Right cardiac atrium (tissue), 5 donors: ENCODE measurements around the gene SPTAN1. TPM values are rescaled to one million over a fixed set of nuclear protein-coding genes. Genes with fewer than 3 reads are reported as not detected.

Source experiments
- ATAC-seq, 2 donors: fragments of 200-7000 bp; cut with Tn5 transposase; one replicate each; pipeline versions ENCODE4 v1.8.0 to v1.9.1; 2020; ENCODE audit warnings: moderate library complexity in 2 of 2, mild to moderate bottlenecking in 1 of 2
- DNase-seq, 3 donors: peaks; one replicate each; pipeline ENCODE4 v3.0.0-alpha.2; 2020
- H3K27ac ChIP-seq: one replicate; pipeline ENCODE4 v1.5.1; 2013; ENCODE audit warnings: mild to moderate bottlenecking, low read length, control low read depth, moderate library complexity
- H3K27me3 ChIP-seq: one replicate; pipeline ENCODE4 v1.6.1; 2013; ENCODE audit not compliant: control insufficient read depth, insufficient read depth
- H3K4me1 ChIP-seq: one replicate; pipeline ENCODE4 v1.6.1; 2013; ENCODE audit warnings: low read length; ENCODE audit not compliant: control insufficient read depth, insufficient read depth
- H3K4me3 ChIP-seq: one replicate; pipeline ENCODE4 v1.5.1; 2013; ENCODE audit warnings: low read length, control low read depth
- H3K9me3 ChIP-seq: one replicate; pipeline ENCODE4 v1.6.1; 2013; ENCODE audit warnings: low read length; ENCODE audit not compliant: control insufficient read depth
- WGBS: extraction: QIAGEN DNeasy Blood & Tissue Kit; methylation state at CpG from one replicate; pipeline ENCODE4 v1.1.7; 2013; 5-methylcytosine and 5-hydroxymethylcytosine counted together
- intact Hi-C, 4 donors: fragments of 100-400 bp; cut with DNase I; formaldehyde crosslinking; loops; one replicate each; pipeline versions ENCODE4 v1.11.0 to v1.14.0; 2022 to 2023
- polyA plus RNA-seq: library from polyadenylated mRNA; stranded (reverse); fragments of 200-250 nt; gene quantifications from one replicate; pipeline ENCODE4 v1.2.3, GENCODE V29; 2013
- total RNA-seq, 4 donors: library from RNA; stranded (reverse); fragmentation: NEBNext Ultra II Directional; extraction: Animal tissue kit (Norgen Biotek cat#: 25700); gene quantifications; one replicate each; pipeline ENCODE4 v1.2.1, GENCODE V29; 2021
- donor health status: healthy with polysubstance abuse.
- donor health status: DM: no; HTN: yes; CAD: no.
- donor health status: DM: no; HTN: no; CAD: no.
- donor health status: DM: no; HTN: yes; CAD: no; lungs with severe emphysema.
- donor health status: DM: yes; HTN: yes; CAD: no.

SPTAN1 gene
- total and polyA plus RNA-seq, 5 donors = 154 to 312 (median 272) TPM

- Histone ChIP-seq H3K4me3 (no peak overlapping the region), H3K9me3 (no peaks in the 10 kb centered on the region), H3K27ac (no peak overlapping the region), H3K27me3 (no peaks in the 10 kb centered on the region), H3K4me1 (no peaks in the 10 kb centered on the region)
- 86% methylated on average over 10 of the region's 10 CpGs for WGBS
- DNase-seq (no peak), ATAC-seq (no peak)
- intact Hi-C loops = no loop called here
These were observed 125.4 kb downstream of the SPTAN1 start for GRCh38 chr9:128677794-128678193.

Other genes with a start within 250 kb of the SPTAN1 start
- 10 to 100 TPM; 19.9 to 29.0 (median 25.9) TPM for gene TRUB2, start 230.1 kb upstream of the SPTAN1 start, total RNA-seq
- 24.6 TPM for gene TRUB2, start 230.1 kb upstream of the SPTAN1 start, polyA plus RNA-seq
- gene COQ4, start 229.7 kb upstream of the SPTAN1 start, total RNA-seq = 10 to 100 TPM; 26.5 to 28.9 (median 27.6) TPM
- 41.8 TPM for gene COQ4, start 229.7 kb upstream of the SPTAN1 start, polyA plus RNA-seq
- 10 to 100 TPM; 14.7 to 20.4 (median 18.4) TPM for gene SLC27A4, start 212.1 kb upstream of the SPTAN1 start, total RNA-seq
- 21.7 TPM for gene SLC27A4, start 212.1 kb upstream of the SPTAN1 start, polyA plus RNA-seq
- gene URM1, start 181.2 kb upstream of the SPTAN1 start, total RNA-seq = 10 to 100 TPM; 46.5 to 57.4 (median 52.7) TPM
- gene URM1, start 181.2 kb upstream of the SPTAN1 start, polyA plus RNA-seq = 44.2 TPM
- 10 to 100 TPM; 12.8 to 23.2 (median 17.7) TPM for gene CERCAM, start 131.7 kb upstream of the SPTAN1 start, total RNA-seq
- 12.3 TPM for gene CERCAM, start 131.7 kb upstream of the SPTAN1 start, polyA plus RNA-seq
- gene ODF2, start 96.6 kb upstream of the SPTAN1 start, total RNA-seq = 10 to 100 TPM; 13.8 to 15.4 (median 14.4) TPM
- gene ODF2, start 96.6 kb upstream of the SPTAN1 start, polyA plus RNA-seq = 9.6 TPM
- 10 to 100 TPM; 15.7 to 19.3 (median 17.9) TPM for gene GLE1, start 47.9 kb upstream of the SPTAN1 start, total RNA-seq
- gene GLE1, start 47.9 kb upstream of the SPTAN1 start, polyA plus RNA-seq = 10.6 TPM
- 10 to 100 TPM; 13.5 to 25.6 (median 18.5) TPM for gene DYNC2I2, start 104.3 kb downstream of the SPTAN1 start, total RNA-seq
- 30.2 TPM for gene DYNC2I2, start 104.3 kb downstream of the SPTAN1 start, polyA plus RNA-seq
- gene SET, start 136.6 kb downstream of the SPTAN1 start, total RNA-seq = 100 to 1,000 TPM; 180 to 210 (median 191) TPM
- gene SET, start 136.6 kb downstream of the SPTAN1 start, polyA plus RNA-seq = 86.1 TPM
- gene PKN3, start 149.9 kb downstream of the SPTAN1 start, total RNA-seq = 1 to 10 TPM; 4.7 to 8.7 (median 7.4) TPM
- gene PKN3, start 149.9 kb downstream of the SPTAN1 start, polyA plus RNA-seq = 6.5 TPM
- 10 to 100 TPM in 1 of 4 donors, 1 to 10 TPM in 3; 8.3 to 11.5 (median 9.4) TPM for gene ZDHHC12, start 171.5 kb downstream of the SPTAN1 start, total RNA-seq
- 13.1 TPM for gene ZDHHC12, start 171.5 kb downstream of the SPTAN1 start, polyA plus RNA-seq
- 10 to 100 TPM; 40.6 to 56.8 (median 47.2) TPM for gene ZER1, start 219.3 kb downstream of the SPTAN1 start, total RNA-seq
- gene ZER1, start 219.3 kb downstream of the SPTAN1 start, polyA plus RNA-seq = 34.7 TPM
- 10 to 100 TPM; 15.8 to 20.8 (median 19.3) TPM for gene TBC1D13, start 234.7 kb downstream of the SPTAN1 start, total RNA-seq
- 12.5 TPM for gene TBC1D13, start 234.7 kb downstream of the SPTAN1 start, polyA plus RNA-seq